Activated CD4-positive, alpha-beta T cell treated with anti-CD3 and anti-CD28 coated beads for 4 hours (primary cell): ENCODE data around the gene COPG1.

Experiments
- DNase-seq, 2 donors: peaks; one replicate each; pipeline ENCODE4 v3.0.0-alpha.2; 2020

The COPG1 gene

DNA sequence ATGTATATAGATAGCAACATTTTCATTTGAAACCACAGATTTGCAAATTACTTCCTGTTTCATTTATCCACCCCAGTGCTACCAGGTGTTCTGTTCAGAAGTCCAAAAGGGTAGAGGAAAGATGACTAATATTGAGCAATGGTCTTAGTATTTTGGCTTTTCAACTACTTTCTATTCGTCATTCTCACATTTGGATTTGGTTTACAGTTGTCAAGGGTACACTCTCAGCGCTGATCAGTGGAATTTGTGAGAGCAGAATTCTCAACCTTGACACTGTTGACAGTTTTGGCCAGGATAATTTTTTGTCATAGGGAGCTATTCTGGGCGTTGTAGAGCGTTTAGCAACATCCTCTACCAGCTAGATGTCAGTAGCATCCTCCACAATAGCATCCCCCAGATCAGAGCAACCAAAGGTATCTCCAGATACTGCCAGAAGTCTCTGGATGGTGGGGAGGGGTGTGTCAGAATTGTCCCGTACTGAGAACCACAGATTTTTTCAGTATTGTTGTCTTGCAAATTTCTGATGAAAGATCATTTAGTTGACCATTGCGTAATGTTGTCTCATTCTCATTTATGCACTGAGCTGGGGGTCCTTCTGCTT, 33.4 kb downstream of the COPG1 start:
- DNase-seq, result peak; percentile 13 to 15

DNA sequence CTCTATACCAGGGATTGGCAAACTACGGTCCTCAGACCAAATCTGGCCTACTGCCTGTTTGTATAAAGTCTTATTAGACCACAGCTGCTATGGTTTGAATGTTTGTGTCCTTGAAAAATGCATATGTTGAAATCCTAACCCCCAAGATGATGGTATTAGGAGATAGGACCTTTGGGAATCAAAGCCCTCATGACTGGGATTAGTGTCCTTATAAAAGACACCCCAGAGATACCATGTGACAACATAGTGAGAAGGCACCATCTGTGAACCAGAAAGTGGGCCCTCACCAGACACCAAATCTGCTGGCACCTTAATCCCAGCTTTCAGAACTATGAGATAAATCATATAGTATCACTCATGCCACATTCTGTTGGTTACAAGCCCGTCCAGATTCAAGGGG, 36.7 kb downstream of the COPG1 start:
- no peak for DNase-seq

GRCh38 chr3:129288446-129288845, 39.0 kb downstream of the COPG1 start:
- no peak for DNase-seq

DNA sequence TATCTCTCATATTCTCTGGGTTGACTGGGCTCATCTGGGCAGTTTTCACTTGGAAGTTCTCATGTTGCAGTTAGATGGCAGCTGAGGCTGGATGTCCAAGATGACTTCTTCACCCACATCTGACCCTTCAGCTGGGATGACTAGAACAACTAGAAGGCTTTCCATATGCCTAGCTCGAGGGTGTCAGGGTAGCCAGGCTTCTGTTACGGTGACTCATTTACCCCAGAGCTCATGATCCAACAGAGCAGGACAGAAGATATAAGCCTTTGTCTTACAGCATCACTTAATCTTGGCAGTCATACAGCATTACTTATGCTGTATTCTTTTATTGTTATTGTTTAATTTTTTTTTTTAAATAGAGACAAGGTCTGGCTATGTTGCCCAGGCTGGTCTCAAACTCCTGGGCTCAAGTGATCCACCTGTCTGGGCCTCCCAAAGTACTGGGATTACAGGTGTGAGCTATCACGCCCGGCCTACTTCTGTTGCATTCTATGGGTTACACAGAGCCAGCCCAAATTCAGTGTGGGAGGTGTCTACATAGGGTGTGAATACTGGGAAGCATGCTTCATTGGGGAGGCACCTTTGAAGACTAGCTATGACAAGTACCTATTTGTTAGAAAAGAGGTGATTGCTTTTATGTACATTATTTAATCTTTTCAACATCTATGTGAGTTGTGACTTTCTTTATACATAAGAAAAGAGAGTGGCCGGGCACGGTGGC, 40.0 kb downstream of the COPG1 start:
- DNase-seq, result no peak

DNA sequence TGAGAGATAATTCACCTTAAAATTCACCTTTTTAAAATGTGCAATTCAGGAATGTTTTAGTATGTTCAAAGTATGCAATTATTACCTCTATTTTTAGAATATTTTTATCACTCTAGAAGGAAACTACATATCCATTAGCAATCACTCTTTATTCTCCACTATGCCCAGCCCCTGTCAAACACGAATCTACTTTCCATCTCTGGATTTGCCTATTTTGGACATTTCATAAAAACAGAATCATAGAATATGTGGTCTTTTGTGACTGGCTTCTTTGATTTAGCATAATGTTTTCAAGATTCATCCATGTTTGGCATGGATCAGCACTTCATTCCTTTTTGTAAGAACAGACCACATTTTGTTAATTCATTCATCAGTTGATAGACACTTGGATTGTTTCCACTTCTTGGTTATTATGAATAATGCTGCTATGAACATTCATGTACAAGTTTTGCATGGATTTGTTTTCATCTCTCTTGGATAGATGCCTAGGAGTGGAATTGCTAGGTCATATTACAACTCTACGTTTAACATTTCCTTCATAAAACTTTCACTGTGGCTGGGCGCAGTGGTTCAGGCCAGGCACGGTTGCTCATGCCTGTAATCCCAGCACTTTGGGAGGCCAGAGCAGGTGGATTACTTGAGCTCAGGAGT, 42.0 kb downstream of the COPG1 start:
- no peak for DNase-seq

- no peak for DNase-seq
Measured at GRCh38 chr3:129295286-129295685, 45.9 kb downstream of the COPG1 start.

DNA sequence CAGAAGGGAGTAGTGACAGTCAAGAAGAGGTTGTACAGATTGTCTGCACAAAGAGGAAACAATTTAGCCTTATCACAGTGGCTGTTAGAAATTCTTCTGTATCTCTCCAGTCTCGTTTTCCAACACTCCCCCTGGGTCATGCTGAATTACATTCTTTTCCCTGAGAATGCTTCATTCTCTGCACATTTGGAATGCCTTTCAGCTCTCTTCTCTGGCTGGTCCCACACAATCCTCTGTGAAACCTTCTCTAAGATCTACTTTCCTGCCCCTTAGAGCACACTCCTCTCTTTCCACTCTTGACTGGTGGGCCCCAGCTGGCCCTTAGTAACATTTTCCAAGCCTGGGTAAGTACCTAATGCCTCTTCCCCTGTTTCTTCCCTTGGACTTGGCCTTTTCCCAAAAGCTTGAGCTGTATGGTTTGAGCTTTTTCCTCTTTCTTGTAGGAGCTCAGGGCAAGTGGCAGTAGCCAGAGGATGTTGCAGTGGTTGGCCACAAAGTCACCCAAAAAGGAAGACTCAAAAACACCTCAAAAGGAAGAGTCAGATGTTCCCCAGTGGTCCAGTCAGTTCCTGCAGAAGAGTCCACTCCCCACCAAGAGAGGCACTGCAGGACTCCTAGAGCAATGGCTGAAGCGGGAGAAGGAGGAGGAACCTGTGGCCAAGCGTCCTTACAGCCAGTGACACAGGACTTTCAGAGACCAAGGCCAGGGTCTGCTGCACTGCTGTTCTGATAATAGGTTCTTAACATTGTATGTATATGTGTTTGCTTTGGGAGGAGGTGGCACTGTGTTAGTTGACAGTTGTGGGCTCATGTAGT, 54.9 kb downstream of the COPG1 start:
- DNase-seq, result no peak

DNA sequence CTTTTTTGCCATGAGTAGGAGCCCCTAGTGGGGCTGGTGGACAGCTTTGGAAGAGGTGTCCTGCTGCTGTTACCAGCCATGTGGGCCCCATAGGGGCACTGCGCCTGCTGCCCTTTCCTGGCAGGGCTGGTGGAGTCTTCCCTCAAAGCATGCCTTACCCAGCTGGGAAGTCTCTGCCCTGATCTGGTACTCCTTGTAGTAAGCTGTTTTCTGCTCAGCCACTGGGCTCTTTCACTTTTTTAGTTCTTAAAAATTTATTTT, 55.5 kb downstream of the COPG1 start:
- DNase-seq, result no peak

DNA sequence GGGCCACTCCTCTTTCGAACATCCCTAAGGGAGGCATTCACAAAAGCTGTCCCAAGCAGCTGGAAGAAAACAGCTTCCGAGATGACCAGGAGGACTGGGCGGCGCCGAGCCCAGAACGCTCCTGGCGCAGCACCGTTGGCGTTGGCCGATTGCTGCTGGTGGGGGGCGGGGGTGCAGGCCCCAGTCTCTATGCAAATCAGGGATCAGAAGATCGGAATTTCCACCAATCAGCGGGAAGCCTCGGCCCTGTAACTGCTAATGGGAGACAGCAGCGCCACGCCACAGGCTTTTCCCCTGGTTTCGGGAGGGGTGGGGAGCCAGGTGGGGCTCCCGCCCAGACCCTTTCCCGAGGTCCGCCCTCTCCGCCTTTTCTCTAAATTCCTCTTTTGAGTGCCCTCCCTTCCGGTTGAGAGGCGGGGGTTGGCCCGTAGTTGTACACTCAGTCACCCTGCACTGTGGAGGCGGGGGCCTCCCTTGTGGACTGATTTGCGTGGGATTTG, 56.2 kb downstream of the COPG1 start:
- peak; percentile 21 to 39 for DNase-seq

GRCh38 chr3:129308636-129309035, 59.2 kb downstream of the COPG1 start:
- no peak for DNase-seq

- no peak for DNase-seq
Measured at GRCh38 chr3:129310111-129311011, 61.0 kb downstream of the COPG1 start.

DNA sequence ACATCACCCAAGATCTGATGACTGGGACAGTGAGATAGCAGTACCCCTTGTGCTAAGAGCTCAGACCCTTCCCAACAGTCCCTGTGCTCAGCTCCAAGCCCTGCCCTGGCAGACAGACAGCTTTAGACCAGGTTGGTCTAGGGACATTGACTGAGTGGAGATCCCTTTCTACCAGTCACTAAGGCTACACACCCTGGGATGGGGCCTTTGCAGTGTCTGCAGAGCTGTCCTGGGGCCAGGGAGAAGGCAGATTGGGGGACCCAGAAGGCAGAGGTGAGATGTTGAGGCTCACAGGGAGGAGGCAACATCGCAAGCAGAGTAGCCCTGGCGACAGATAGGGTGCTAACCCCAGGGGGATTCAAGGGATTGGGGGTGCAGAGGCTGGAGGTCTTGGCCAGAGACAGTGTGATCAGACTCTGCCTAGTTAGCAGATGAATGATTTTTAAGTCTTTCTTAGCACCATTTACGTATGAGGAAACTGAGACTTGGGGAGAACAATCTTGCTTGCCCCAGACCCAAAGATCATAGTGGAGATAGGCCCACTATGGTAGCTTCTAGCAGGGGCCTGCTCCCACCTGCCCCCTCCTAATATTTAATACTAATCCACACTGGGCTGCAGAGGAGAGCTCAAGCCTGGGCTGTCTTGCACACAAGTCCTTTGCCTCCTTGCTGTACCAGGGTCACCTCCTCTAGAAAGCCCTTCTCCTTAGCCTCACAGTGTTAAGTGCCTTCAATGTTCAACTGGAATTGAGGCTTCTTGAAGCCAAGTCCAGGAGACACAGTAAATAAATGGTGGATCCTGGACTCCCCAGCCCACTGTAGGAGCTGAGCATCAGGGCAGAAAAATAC, 61.9 kb downstream of the COPG1 start:
- no peak for DNase-seq

GRCh38 chr3:129312021-129312639, 62.7 kb downstream of the COPG1 start:
- no peak for DNase-seq

- DNase-seq, result no peak
Measured at GRCh38 chr3:129312671-129313414, 63.4 kb downstream of the COPG1 start.

DNA sequence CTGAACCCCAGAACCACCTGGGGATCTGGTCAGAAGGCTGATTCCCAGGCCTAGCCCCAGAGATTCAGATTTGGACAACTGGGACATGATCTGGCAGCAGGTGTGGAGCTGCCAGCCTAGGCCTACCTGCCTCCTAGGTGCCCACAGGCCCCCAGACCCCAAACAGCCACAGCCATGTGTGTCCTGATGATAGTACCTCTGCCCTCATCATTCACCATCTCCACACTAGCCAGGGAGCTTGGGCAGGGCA, 63.9 kb downstream of the COPG1 start:
- DNase-seq, result no peak

DNA sequence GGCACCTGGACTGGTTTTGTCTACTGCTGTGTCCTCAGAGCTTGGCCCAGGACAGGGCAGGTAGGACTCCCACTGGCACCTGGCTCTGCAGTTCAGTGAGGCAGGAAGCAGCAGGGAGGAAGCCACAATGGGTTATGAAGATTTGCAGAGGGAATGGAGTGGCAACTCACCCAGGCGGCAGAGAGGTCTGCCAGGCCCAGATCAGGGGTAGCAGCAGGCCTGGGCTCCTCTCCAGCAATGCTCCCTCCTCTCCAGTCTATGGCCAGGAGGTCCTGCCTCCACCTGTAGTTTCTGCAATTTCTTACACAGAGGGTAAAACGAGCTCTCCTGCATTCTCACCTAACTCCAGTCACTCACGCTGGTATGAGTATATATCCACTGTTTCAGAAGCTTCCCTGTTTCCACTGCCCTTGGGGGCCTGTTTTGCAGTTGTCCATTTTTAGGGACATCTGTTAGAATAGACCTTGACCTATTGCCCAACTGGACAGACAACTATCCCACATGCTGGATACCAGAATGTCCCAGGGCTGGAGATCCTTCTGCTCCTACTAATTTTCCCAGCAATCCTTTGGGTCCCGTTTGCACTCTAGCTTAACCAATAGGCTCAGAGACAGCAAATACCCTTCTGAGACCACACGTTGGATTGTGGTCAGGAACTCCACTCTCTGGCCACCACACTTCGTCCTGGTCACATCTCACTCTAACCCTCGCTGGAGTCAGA, 64.4 kb downstream of the COPG1 start:
- no peak for DNase-seq

DNA sequence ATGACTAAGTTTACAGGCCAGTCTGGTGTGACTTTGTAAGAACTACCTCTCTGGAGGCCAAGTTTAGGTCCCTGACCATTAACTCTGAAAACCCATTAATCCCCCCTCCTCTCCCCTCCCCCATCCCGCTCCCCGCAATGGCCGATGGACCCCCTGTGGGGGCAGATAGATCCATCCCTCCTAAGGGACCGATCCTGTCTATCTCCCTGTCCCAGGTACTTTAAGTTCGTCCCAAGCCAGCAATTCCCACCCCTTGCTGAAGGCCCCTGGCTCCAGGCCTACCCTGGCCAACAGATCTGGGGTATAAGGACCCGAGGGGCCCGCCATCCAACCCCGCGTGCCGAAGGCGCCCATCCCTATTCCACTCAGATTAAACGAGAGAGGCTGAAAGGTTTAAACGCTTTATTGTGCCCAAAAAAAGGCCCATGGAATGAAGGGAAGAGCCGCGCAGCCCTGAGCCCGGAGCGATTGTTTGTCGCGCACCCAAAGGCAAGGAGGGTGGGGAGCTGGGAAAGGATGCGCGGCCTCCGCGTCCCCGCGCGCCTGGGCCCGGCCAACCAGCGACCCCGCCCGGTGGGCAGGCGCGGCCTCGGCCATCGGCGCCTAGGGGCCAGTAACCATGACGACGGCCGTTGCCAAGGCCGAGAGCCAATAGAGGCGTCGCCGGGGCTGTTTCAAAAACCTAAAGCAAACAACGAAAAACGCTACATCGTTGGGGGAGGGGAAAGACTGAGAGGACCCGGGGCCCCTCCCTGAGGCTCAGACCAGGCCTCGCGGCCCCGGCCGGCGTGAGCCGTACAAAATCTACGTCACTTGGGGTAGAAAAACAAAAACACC, 65.2 kb downstream of the COPG1 start:
- peak; percentile 34 to 45 for DNase-seq

DNA sequence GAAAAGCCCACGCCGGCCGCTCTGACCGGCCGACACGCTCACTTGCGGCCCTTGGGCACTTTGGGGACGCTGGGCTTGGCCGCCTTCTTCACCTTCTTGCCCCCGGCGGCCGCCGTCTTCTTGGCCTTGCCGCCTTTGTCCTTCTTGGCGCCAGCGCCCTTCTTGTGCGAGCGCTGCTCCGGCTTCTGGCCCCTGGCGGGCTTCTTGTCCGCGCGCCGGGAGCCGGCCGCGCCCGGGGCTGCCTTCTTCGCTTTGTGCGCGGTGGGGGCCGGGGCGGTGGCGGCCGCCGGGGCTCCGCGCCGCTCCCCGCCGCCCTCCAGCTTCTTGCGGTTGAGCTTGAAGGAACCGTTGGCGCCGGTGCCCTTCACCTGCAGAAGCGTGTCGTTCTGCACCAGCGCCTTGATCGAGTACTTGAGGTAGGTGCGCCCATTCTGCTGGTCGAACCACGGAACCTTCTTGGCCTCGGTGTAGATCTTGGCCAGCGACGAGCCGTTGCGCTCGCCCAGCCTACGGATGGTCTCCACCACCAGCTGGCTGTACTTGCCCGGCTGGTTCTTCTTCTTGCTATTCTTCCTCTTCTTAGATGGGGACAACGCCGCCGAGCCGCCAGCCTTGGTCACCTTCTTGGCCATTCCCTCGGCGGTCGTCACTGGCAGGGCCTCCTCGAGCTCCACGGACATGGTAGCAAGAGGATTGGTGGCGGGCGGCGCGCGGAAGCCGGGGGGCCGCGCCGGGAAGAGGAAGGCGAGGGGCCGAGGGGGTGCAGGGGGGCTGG, 66.0 kb downstream of the COPG1 start:
- DNase-seq, result peak; percentile 25 to 29
